GM23338 (cell line): ENCODE measurements around the gene IL15RA. TPM values are rescaled to one million over a fixed set of nuclear protein-coding genes. Genes with fewer than 3 reads are reported as not detected.

Experiments
- ATAC-seq: fragments of 200-7000 bp; cut with Tn5 transposase; 3 replicates; pipeline ENCODE4 v1.9.1; 2020
- DNase-seq: peaks from one replicate; pipeline ENCODE4 v3.0.0-alpha.2; 2015; ENCODE audit warnings: low spot score
- H2AFZ ChIP-seq: fragments of 200-600 bp; sonication (generic); 2 replicates; pipeline ENCODE4 v1.8.0; 2016; ENCODE audit warnings: antibody characterized with exemption, mild to moderate bottlenecking, moderate library complexity
- H3F3A ChIP-seq: fragments of 200-600 bp; sonication (generic); replicated peaks from 2 replicates; pipeline ENCODE4 v1.8.0; 2017; ENCODE audit warnings: antibody characterized with exemption, mixed run types, low read depth
- H3K27ac ChIP-seq: fragments of 200-600 bp; sonication (generic); 2 replicates; pipeline ENCODE4 v1.6.1; 2016; ENCODE audit warnings: low read depth
- H3K27me3 ChIP-seq: fragments of 200-600 bp; sonication (generic); 2 replicates; pipeline ENCODE4 v1.8.0; 2016; ENCODE audit warnings: mild to moderate bottlenecking, mixed run types, moderate library complexity; ENCODE audit not compliant: insufficient read depth
- H3K36me3 ChIP-seq: fragments of 200-600 bp; sonication (generic); 2 replicates; pipeline ENCODE4 v1.8.0; 2016; ENCODE audit warnings: mild to moderate bottlenecking; ENCODE audit not compliant: insufficient read depth
- H3K4me1 ChIP-seq: fragments of 200-600 bp; sonication (generic); 2 replicates; pipeline ENCODE4 v1.8.0; 2016; ENCODE audit warnings: mild to moderate bottlenecking, moderate library complexity; ENCODE audit not compliant: insufficient read depth
- H3K4me2 ChIP-seq: fragments of 200-600 bp; sonication (generic); 2 replicates; pipeline ENCODE4 v1.7.1; 2017; ENCODE audit warnings: mixed run types
- H3K4me3 ChIP-seq: fragments of 200-600 bp; sonication (generic); 2 replicates; pipeline ENCODE4 v1.6.1; 2016; ENCODE audit warnings: mixed run types
- H3K79me2 ChIP-seq: fragments of 200-600 bp; sonication (generic); replicated peaks from 2 replicates; pipeline ENCODE4 v1.8.0; 2017; ENCODE audit warnings: mild to moderate bottlenecking; ENCODE audit not compliant: insufficient read depth
- H3K9me2 ChIP-seq: fragments of 200-600 bp; sonication (generic); 2 replicates; pipeline ENCODE4 v1.8.0; 2017; ENCODE audit not compliant: insufficient read depth
- H4K20me1 ChIP-seq: fragments of 200-600 bp; sonication (generic); replicated peaks from 2 replicates; pipeline ENCODE4 v1.8.0; 2017; ENCODE audit warnings: mild to moderate bottlenecking; ENCODE audit not compliant: insufficient read depth
- H3K27ac Mint-ChIP-seq: 2 replicates; pipeline ENCODE4 v1.8.0; 2020; ENCODE audit warnings: inconsistent platforms, mild to moderate bottlenecking, moderate library complexity, mixed read lengths
- H3K27me3 Mint-ChIP-seq: 3 replicates; pipeline ENCODE4 v1.8.0; 2022; ENCODE audit warnings: low read depth, mild to moderate bottlenecking, moderate library complexity, mixed read lengths, inconsistent platforms; ENCODE audit not compliant: insufficient read depth, poor library complexity
- H3K36me3 Mint-ChIP-seq: 3 replicates; pipeline ENCODE4 v1.8.0; 2021; ENCODE audit warnings: low read depth, mild to moderate bottlenecking, inconsistent platforms, moderate library complexity, mixed read lengths
- H3K4me1 Mint-ChIP-seq: 3 replicates; pipeline ENCODE4 v1.8.0; 2020; ENCODE audit warnings: mild to moderate bottlenecking, inconsistent platforms, mixed read lengths
- H3K4me3 Mint-ChIP-seq: 3 replicates; pipeline ENCODE4 v1.8.0; 2021; ENCODE audit warnings: moderate library complexity, mild to moderate bottlenecking, inconsistent platforms, mixed read lengths
- H3K9me3 Mint-ChIP-seq: 3 replicates; pipeline ENCODE4 v1.8.0; 2020; ENCODE audit warnings: moderate library complexity, mild to moderate bottlenecking, inconsistent platforms, mixed read lengths
- CREB1 ChIP-seq: fragments of 250-450 bp; sonication (Bioruptor Pico); IDR thresholded peaks from 2 replicates; pipeline ENCODE4 v1.5.0; 2020; ENCODE audit warnings: low read depth, mild to moderate bottlenecking, moderate library complexity
- CTCF ChIP-seq, 2 experiments: fragments of 200-600 bp in 1 of 2; sonication (generic) in 1 of 2; conservative IDR thresholded peaks; 2 replicates each; pipeline versions ENCODE4 v1.5.1 to v1.6.1; 2016 to 2017; ENCODE audit warnings: antibody characterized with exemption in 2 of 2, low read depth in 2 of 2, mild to moderate bottlenecking in 2 of 2, moderate library complexity in 1 of 2
- EZH2 ChIP-seq: fragments of 200-600 bp; sonication (generic); IDR thresholded peaks from one replicate; pipeline ENCODE4 v1.8.0; 2017; ENCODE audit warnings: antibody characterized with exemption, mild to moderate bottlenecking, low read depth; ENCODE audit not compliant: unreplicated experiment
- EZH2phosphoT487 ChIP-seq: fragments of 200-600 bp; sonication (generic); IDR thresholded peaks from one replicate; pipeline ENCODE4 v1.8.1; 2018; ENCODE audit warnings: antibody characterized with exemption; ENCODE audit not compliant: unreplicated experiment
- NANOG ChIP-seq: IDR thresholded peaks from 2 replicates; pipeline ENCODE4 v1.6.1; 2016; ENCODE audit warnings: antibody characterized with exemption, borderline replicate concordance
- ZNF114 ChIP-seq: fragments of 250-450 bp; sonication (Bioruptor Pico); IDR thresholded peaks from 2 replicates; pipeline ENCODE4 v1.5.0; 2020; ENCODE audit warnings: mild to moderate bottlenecking, moderate library complexity
- ZNF462 ChIP-seq: fragments of 250-450 bp; sonication (Bioruptor Pico); IDR thresholded peaks from 2 replicates; pipeline ENCODE4 v1.5.0; 2020; ENCODE audit warnings: mild to moderate bottlenecking, moderate library complexity
- polyA plus RNA-seq: library from polyadenylated mRNA; unstranded; fragments of >200 nt; fragmentation: Nextera tagmentation; extraction: Ambion mirVana; gene quantifications from 2 replicates; pipeline ENCODE4 v1.2.1, GENCODE V29; 2016
- total RNA-seq: library from RNA; depleted of rRNA; stranded (reverse); fragments of >200 nt; shearing (Covaris generic); gene quantifications from 2 replicates; pipeline ENCODE4 v1.2.3, GENCODE V29; 2014
- TF ChIP-seq, protein P1 (sequence below): IDR thresholded peaks from one replicate; pipeline ENCODE4 v1.6.1; 2018; ENCODE audit warnings: antibody characterized with exemption; ENCODE audit not compliant: unreplicated experiment

The IL15RA gene
- total and polyA plus RNA-seq, 2 experiments from 2014 or later = 1.6 to 2.2 TPM

DNA sequence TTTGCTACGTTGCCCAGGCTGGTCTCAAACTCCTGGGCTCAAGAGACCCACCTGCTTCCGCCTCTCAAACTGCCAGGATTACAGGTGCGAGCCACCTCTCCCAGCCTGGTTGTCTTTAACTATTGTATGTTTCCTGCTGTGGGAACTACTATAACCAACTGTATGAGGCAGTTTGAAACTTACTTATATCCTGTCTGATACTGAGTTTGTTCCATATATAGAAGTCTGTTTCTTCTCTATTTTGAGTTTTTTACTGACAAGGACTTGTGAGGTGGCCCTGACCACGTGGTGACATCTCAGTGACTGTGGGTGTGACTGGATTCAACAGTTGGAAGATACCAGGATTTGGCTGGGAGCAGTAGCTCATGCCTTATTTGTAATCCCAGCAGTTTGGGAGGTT lies 73.1 kb downstream of the IL15RA start (continued):
- no peak for TF ChIP-seq EZH2

- Mint-ChIP-seq H3K27me3 (no peaks in the 10 kb centered on the region), H3K27ac (no peak overlapping the region), H3K9me3 (no peaks in the 10 kb centered on the region), H3K4me3 (no peak overlapping the region), H3K4me1 (no peaks in the 10 kb centered on the region), H3K36me3 (peaks cover 21% of the 10 kb centered on the region)
- H3K27me3 ChIP-seq = no peaks in the 10 kb centered on the region
- no peak overlapping the region for H3K4me3 ChIP-seq
- no peak for TF ChIP-seq ZNF114
- TF ChIP-seq ZNF462 (CRISPR knock-in tag) = no peak
- TF ChIP-seq, protein P1, sequence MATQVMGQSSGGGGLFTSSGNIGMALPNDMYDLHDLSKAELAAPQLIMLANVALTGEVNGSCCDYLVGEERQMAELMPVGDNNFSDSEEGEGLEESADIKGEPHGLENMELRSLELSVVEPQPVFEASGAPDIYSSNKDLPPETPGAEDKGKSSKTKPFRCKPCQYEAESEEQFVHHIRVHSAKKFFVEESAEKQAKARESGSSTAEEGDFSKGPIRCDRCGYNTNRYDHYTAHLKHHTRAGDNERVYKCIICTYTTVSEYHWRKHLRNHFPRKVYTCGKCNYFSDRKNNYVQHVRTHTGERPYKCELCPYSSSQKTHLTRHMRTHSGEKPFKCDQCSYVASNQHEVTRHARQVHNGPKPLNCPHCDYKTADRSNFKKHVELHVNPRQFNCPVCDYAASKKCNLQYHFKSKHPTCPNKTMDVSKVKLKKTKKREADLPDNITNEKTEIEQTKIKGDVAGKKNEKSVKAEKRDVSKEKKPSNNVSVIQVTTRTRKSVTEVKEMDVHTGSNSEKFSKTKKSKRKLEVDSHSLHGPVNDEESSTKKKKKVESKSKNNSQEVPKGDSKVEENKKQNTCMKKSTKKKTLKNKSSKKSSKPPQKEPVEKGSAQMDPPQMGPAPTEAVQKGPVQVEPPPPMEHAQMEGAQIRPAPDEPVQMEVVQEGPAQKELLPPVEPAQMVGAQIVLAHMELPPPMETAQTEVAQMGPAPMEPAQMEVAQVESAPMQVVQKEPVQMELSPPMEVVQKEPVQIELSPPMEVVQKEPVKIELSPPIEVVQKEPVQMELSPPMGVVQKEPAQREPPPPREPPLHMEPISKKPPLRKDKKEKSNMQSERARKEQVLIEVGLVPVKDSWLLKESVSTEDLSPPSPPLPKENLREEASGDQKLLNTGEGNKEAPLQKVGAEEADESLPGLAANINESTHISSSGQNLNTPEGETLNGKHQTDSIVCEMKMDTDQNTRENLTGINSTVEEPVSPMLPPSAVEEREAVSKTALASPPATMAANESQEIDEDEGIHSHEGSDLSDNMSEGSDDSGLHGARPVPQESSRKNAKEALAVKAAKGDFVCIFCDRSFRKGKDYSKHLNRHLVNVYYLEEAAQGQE = no peak
- TF ChIP-seq CTCF (conservative IDR thresholded peaks at IDR 0.05; ENCODE audit: low read depth in 2 of 2) = no peak
- no peak for TF ChIP-seq EZH2
- no peak for TF ChIP-seq NANOG
- TF ChIP-seq EZH2phosphoT487 = no peak
- TF ChIP-seq CREB1 (CRISPR knock-in tag) = no peak
- no peak for ATAC-seq
- no peaks in the 10 kb centered on the region for H3K4me1 ChIP-seq
- H3K4me2 ChIP-seq = no peak overlapping the region
- H3K79me2 ChIP-seq = peaks cover 60% of the 10 kb centered on the region
- no peak overlapping the region for H2AFZ ChIP-seq
- peaks cover 23% of the 10 kb centered on the region for H4K20me1 ChIP-seq
- no peaks in the 10 kb centered on the region for H3F3A ChIP-seq
- no peaks in the 10 kb centered on the region for H3K9me2 ChIP-seq
- no peaks in the 10 kb centered on the region; the same call in none of the 2 replicates for H3K36me3 ChIP-seq
- no peak for DNase-seq
- H3K27ac ChIP-seq = no peak overlapping the region
Observed at GRCh38 chr10:5903563-5903962, 73.8 kb downstream of the IL15RA start.
